GM21528 (cell line): ENCODE measurements around the gene KIAA0232.
A peak's percentile ranks its signal among the peaks of the same experiment; 100 is the strongest.
"Not testable (repeated sequence)": the region's sequence is repeated elsewhere in the genome, so short reads cannot be mapped to it uniquely, and the experiment has no call there.

Source experiments
- ATAC-seq: cut with Tn5 transposase; IDR thresholded peaks from one replicate; pipeline ENCODE4 v1.9.1; 2021; ENCODE audit warnings: mild to moderate bottlenecking, moderate library complexity; ENCODE audit not compliant: unreplicated experiment, low FRiP score

Gene KIAA0232

DNA sequence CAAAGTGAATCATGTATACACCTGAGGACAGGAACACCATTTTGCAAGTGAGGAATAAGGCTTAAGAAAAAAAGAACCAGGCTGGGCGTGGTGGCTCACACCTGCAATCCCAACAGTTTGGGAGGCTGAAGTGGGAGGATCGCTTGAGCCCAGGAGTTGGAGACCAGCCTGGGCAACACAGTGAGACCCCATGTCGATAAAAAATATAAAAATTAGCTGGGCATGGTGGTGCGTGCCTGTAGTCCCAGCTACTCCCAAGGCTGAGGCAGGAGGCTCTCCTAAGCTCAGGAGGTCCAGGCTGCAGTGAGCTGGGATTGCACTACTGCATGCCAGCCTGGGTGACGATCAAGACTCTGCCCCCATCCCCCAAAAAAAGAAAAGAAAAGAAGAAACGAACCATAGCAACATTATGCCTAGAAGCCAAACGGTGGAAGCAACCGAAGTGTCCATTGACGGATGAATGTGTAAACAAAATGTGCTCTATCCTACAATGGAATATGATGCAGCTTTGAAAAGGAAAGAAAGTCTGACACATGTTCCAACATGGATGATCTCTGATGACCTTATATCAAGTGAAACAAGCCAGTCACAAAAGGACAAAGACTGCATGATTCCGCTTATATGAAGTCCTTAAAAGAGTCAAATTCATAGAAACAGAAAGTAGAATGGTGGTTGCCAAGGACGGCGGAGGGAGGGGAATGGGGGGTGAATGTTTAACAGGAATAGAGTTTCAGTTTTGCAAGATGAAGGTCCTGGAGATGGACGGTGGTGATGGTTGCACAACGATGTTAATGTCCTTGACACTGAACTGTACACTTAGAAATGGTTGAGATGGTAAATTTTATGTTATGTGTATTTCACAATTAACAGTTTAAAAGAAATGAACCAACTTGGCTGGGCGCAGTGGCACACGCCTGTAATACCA, 8.6 kb upstream of the KIAA0232 start:
- ATAC-seq: no peak

DNA sequence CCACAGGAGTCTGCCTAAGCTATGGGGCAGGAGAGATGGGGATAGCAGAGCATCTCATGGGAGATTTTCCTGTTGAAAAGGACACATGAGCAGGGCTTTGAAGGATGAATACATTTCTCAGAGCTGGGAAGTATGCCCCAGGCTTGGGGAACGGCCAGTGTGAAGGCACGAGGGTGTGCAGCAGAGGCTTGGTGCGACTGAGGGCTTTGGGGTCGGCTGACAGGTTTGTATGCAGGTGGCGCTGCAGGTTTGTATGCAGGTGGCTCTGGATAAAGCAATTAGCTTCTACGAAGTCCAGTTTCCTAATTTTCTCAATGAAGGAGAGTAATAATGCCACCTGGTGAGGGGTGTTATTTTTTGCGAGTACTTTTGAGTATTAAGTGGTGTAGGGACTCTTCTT, 6.8 kb upstream of the KIAA0232 start:
- no peak for ATAC-seq

DNA sequence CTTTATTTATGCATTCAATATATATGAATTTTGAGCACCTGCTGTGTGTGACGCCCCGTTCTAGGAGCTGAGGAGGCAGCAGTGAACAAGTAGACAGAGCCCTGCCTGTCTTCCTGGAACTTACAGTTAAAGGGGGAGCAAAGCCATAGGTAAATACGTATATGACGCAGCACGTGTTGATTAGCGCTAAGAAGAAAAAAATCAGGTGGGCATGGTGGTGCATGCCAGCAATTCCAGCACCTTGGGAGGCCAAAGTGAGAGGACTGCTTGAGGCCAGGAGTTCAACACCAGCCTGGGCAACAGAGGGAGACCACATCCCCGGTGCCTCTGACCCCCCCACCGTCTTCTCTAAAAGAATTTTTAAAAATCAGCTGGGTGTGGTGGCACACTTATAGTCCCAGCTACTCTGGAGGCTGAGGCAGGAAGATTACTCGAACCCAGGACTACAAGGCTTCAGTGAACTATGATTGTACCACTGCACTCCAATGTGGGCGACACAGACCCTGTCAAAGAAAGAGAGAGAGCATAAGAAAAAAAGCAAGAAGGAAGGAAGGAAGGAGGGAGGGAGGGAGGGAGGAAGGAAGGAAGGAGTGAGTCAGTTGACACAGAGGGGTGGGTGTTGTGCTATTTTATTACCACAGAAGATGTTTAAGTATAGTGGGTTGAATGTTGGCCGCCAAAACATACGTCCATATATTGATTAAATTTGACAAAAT, 5.4 kb upstream of the KIAA0232 start:
- no peak for ATAC-seq

DNA sequence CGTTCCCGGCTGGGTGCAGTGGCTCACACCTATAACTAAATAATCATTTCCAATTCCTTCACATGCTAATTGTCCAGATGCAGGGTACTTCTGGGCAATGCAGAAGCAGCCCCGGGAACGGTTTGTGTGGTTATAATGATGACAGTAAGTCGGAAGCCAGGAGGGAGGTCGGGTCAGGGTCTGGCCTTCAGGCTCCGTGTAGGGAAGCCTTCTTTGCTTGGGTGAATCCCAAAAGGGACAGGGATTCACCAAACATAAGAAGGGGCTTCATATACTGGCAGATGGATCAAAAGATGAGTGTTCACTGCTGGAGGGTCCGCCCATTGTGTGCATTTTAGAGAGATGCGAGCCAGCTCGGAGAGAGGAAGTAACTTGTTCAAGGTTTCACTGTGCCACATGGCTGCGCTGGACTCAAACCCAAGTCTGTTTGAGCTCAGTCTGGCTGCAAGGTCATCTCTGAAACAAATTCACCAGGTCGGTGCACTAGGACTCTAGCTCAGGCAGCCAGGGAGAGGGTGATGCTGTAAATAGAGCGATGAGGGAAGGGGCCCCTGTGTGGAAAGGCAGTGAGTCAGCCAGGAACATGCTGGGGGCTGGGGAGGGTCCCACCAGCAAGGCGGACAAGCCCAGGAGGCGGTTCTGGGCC, 4.8 kb upstream of the KIAA0232 start:
- no peak for ATAC-seq

- no peak for ATAC-seq
Observed at GRCh38 chr4:6778435-6778834, 4.1 kb upstream of the KIAA0232 start.

DNA sequence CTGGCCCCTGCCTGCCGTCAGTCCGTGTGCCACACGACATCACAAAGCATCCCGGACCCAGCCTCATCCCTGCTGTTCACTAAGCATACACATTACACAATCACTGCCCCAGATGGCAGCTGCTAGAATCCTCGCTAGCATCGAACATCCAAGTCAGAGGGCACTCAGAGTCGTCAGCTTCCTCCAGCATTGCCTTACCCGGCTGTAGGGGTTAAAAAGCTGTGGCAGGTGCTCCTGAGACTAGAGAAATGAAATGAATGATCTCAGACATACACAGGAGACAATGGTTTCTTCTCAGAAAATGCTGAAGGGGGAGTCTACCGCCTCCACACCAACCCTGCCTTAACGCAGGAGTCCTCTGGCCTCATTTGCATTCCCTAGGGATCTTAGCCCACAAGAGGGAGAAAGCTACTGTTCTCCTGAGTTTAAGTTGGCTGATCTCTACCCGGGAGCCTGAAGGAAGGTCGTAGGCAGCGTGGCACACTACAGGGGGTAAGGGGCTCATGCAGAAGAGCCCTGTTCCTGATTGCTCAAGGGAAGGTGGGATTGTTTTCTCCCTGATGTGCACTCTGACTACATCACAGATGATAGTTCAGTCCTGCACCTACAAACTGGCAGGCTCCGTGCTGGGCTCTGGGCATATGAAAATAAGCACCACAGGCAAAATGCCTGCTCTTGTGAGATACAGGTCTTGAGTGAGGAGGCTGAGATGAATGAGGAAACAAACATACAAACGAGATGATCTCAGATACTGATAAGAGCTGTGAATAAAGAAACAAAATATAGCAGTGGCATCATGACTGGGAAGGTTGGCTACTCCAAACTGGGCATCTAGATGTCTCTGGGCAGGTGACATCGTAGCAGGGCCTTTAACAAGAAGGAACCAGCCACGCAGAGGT, 2.6 kb upstream of the KIAA0232 start:
- ATAC-seq: no peak

DNA sequence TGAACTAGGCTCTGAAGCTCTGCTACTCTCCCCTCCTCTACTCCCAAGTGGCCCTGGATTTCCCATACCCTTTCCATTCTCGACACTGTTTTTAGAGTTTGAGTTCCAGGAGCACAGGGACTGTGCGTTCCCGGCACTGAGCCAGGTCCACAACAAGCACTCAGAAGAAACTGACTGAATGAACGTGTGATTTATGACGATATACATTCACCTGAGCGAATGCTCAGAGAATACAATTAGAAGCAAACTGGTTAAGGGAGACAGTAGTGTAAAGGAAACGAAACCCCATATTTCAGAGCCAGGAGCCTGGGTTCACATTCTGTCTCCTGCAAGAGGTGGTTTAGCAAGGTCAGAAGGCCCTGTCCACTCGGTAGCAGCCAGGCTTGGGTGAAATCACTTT, 1.4 kb upstream of the KIAA0232 start:
- no peak for ATAC-seq

- no peak for ATAC-seq
Observed at GRCh38 chr4:6781561-6781960, 966 bp upstream of the KIAA0232 start.

- no peak for ATAC-seq
Observed at GRCh38 chr4:6782846-6783110, 251 bp downstream of the KIAA0232 start.

DNA sequence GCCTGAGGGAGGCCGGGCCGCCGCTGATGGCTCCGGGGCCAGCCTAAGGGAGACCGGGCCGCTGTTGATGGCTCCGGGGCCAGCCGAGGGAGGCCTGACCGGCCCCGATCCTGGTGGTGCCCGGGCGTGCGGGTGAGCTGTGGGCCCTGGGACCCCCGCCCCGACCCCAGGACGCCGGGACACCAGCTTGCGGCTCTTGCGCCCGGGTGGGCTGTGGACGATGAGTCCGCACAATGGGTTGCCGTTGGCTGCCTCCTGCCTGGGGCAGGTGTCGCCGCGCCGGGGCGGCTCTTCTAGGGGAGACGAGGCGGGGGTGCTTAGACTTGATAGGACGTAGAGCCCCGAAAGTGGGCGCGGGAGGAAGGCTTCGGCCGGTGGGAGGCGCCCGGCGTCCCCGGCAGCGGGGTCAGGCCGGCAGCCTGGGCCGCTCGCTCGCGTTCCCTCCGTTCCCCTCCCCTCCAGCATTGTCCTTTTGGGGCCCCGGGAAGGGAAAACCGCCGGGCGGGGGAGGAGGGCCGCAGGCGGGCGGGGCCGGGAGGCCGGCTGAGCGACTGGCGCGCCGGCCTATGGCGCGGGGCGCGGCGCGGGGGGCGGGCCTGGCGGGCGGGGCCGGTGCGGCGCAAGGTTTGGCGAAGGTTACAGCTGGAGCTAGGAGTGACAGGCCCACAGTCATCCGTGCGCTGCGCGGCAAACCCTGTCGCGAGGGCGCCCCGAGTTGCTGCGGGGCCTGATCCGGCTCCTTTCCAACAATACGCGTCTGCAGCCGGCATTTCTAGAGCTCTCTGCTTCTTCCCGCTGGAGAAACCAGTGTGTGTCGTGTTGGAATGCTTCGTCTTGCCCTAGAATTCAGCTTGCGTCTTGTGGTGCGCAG, 819 bp downstream of the KIAA0232 start:
- ATAC-seq: peak; percentile 80

DNA sequence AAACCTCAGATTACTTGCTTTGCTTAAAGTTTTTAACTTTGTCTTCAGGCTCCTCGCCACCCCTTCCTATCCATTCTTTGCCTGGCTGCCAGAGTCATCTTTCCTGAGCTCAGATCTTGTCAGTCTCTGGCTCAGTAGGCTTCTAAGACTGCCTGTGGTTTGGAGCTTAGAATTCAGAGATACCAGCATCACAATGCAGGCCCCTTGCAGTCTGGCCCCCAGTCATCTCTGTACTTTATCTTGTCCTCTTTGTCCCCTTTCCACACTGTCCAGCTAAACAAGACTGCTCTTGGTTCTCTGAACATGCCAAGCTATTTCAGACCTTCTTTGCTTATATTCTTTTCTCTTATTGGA, 3.0 kb downstream of the KIAA0232 start:
- no peak for ATAC-seq

- no peak for ATAC-seq
Observed at GRCh38 chr4:6788123-6788522, 5.6 kb downstream of the KIAA0232 start.

- not testable (repeated sequence) for ATAC-seq
Observed at GRCh38 chr4:6791245-6791644, 8.7 kb downstream of the KIAA0232 start.

DNA sequence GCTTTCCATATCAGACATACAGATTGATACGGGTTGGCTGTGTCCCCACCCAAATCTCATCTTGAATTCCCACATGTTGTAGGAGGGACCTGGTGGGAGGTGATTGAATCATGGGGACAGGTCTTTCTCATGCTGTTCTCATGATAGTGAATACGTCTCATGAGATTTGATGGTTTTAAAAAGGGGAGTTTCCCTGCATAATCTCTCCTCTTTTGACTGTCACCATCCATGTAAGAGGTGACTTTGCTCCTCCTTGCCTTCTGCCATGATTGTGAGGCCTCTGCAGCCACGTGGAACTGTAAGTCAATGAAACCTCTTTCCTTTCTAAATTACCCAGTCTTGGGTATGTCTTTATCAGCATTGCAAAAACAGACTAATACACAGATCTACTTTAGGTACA, 9.3 kb downstream of the KIAA0232 start:
- ATAC-seq: not testable (repeated sequence)

DNA sequence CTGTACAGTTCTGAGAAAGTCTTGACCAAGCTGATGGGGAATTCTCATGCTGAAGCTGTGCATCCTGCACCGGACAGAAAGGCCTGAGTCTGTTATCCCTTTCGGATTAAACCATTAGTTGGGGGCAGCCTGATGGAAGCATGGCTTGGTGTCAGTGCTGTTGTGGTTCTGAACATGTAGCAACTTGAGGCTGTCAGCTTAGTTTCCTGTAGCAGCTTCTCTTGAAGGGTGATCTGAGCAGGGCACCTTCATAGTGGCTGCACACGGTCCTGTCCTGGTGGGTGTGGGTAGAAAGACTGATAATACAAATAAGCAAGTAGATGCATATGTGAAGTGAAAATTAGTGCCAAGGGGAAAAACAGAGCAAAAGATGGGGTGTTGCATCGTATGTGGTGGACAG, 11.7 kb downstream of the KIAA0232 start:
- no peak for ATAC-seq

- ATAC-seq: no peak
Observed at GRCh38 chr4:6795821-6796220, 13.3 kb downstream of the KIAA0232 start.

GRCh38 chr4:6797368-6797767, 14.8 kb downstream of the KIAA0232 start:
- not testable (repeated sequence) for ATAC-seq

GRCh38 chr4:6799091-6799490, 16.6 kb downstream of the KIAA0232 start:
- no peak for ATAC-seq

DNA sequence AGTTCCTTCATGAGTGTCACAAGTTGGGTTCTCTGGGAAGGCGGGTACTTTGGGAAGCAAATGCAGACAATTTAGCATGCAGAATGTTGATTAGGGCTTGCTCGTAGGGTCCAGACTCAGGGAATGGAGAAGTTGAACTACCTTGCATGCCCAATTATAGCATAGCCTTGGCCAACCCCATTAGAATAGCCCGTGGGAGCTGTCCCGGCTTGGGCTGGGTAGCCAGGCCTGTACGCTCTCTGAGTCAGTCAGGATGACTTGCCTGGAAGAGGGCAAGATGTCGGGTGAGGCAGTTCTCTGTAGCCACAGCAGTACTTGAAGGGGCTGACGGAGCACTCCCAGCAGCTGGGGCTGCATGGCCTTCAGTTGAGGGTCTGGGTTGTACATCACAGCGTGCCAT, 19.5 kb downstream of the KIAA0232 start:
- no peak for ATAC-seq

DNA sequence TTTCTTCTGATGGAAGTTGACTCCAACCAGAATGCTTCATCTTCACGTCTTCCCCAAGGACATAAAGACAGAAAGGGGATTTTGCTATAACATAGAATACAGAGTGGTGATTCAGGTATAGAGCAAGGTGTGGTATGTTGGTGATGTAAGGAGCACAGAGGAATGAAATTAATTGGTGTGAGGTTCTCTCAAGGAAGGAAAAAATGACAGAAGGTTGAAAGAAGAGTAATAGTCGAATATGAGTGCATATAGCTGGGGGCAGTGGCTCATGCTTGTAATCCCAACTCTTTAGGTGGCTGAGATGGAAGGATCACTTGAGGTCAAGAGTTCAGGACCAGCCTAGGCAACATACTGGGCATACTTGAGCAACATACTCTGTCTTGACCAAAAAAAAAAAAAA, 20.1 kb downstream of the KIAA0232 start:
- no peak for ATAC-seq
